ENCODE measurements around the gene PLEKHA6. TPM values are rescaled to one million over a fixed set of nuclear protein-coding genes. Genes with fewer than 3 reads are reported as not detected.

PLEKHA6 gene
- total and polyA plus RNA-seq, 12 donors, result 3.3 to 34.9 (median 18.1) TPM

GRCh38 chr1:204322339-204322868 lies 37.3 kb downstream of the PLEKHA6 start:
- 70 to 82% methylated on average over 8 of the region's 8 CpGs for whole genome bisulfite sequencing, 2 donors
- H3K4me3 ChIP-seq, result no peak overlapping the region
- intact Hi-C loops (cut with DNase I), result no loop called here
- no peaks in the 10 kb centered on the region for H3K9me3 ChIP-seq
- no peaks in the 10 kb centered on the region for H3K27me3 ChIP-seq
- TF ChIP-seq CTCF (IDR thresholded peaks at IDR 0.05), result no peak
- ATAC-seq, result no peak
- peaks cover 0 to 5% (median 0%) of the 10 kb centered on the region in 9 donors for H3K4me1 ChIP-seq
- DNase-seq, result no peak
- H3K36me3 ChIP-seq, result no peaks in the 10 kb centered on the region
- H3K27ac ChIP-seq, result no peak overlapping the region

GRCh38 chr1:204321665-204322064 lies 38.1 kb downstream of the PLEKHA6 start:
- H3K36me3 ChIP-seq, result no peaks in the 10 kb centered on the region
- ATAC-seq, result peak in 3 of 8 donors; percentile 36 to 47 (median 41)
- intact Hi-C loops (cut with DNase I), result no loop called here
- no peak overlapping the region for H3K27ac ChIP-seq
- 59 to 84% methylated on average over 2 of the region's 2 CpGs for WGBS, 2 donors
- no peak for DNase-seq
- H3K9me3 ChIP-seq, result no peaks in the 10 kb centered on the region
- H3K27me3 ChIP-seq, result no peaks in the 10 kb centered on the region
- TF ChIP-seq CTCF (IDR thresholded peaks at IDR 0.05), result no peak
- H3K4me3 ChIP-seq, result no peak overlapping the region
- H3K4me1 ChIP-seq, result peaks cover 0 to 5% (median 0%) of the 10 kb centered on the region in 9 donors

GRCh38 chr1:204321051-204321450 lies 38.7 kb downstream of the PLEKHA6 start:
- Histone ChIP-seq H3K4me1 (peaks cover 0 to 5% (median 0%) of the 10 kb centered on the region in 9 donors), H3K27me3 (no peaks in the 10 kb centered on the region), H3K36me3 (no peaks in the 10 kb centered on the region), H3K27ac (no peak overlapping the region), H3K4me3 (no peak overlapping the region), H3K9me3 (no peaks in the 10 kb centered on the region)
- TF ChIP-seq CTCF (IDR thresholded peaks at IDR 0.05), result no peak
- DNase-seq (no peak), ATAC-seq (no peak)
- WGBS, 2 donors, result 96 to 97% methylated on average over 2 of the region's 2 CpGs
- intact Hi-C loops (cut with DNase I), result no loop called here

GRCh38 chr1:204320382-204320804 lies 39.3 kb downstream of the PLEKHA6 start:
- no peak for TF ChIP-seq CTCF (IDR thresholded peaks at IDR 0.05)
- ATAC-seq (no peak), DNase-seq (no peak)
- H3K36me3 ChIP-seq, result no peaks in the 10 kb centered on the region
- intact Hi-C loops (cut with DNase I), result no loop called here
- H3K4me1 ChIP-seq, result peaks cover 0 to 5% (median 0%) of the 10 kb centered on the region in 9 donors
- no peak overlapping the region for H3K4me3 ChIP-seq
- no peaks in the 10 kb centered on the region for H3K27me3 ChIP-seq
- H3K27ac ChIP-seq, result no peak overlapping the region
- 73 to 88% methylated on average over 5 of the region's 5 CpGs for WGBS, 2 donors
- H3K9me3 ChIP-seq, result no peaks in the 10 kb centered on the region

All from heart right ventricle (tissue), 16 donors.